Activated effector memory CD4-positive, alpha-beta T cell treated with anti-CD3 and anti-CD28 coated beads, Interleukin-2, amount 50 U/mL, for 16 hours (primary cell): Measurements from ENCODE around the gene CENPM.

Experiments used
- DNase-seq: peaks from one replicate; pipeline ENCODE4 v3.0.0-alpha.2; 2020

The CENPM gene

DNA sequence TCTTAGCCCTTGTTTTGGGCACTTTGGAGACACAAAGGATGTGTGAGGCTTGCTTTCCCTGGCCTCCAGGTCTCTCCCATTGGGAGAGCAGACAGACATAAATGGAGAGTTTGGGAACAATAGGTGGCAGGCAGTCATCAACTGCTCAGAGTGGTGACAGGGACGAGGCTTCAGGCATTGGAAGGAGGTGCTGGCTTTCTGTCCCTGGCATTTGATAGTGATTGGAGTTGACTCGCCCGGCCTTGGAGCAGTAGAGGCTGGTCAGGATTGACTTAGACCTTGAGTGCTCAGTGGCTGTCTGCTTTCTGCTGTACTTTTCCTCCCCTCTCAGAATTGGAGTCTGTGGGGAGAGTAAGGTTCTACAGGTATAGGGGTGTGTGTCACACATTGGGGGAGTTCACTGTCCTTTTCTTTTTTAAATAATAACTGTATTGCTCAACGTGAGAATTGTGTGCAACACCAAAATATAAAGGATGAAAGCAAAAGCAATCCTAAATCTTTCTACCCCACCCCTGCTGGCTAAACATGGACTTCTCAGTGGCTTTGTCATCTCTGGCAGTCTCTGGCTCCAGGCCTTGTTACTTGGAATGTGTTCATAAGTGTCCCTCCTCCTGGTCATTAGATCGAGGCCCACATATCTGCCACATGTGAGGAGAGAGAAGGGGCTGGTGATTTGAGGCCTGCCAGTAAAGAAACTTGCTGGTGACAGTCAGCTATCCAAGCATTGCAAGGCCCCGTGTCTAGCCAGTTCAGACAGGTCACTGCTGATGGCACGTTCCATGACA lies 53.2 kb downstream of the CENPM start:
- DNase-seq, result no peak

DNA sequence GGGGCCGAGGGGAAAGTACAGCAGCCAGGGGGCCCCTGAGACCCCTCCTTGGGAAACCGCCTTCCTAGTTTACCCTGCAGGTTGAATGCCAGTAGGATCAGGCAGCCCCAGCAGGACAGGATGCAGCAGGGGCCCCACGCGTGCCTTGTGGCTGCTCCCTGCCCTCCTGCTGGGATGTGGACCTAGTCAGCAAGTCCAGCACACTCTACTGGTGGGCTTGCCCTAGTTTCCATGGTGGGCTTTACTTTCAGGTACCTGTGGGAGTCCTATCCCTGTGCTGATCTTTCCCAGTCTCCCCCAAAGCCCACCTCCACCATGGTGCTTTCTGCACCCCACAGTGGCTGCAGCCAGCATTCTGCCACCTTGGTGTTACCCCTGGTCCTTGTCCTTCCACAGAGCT lies 54.2 kb downstream of the CENPM start:
- no peak for DNase-seq

DNA sequence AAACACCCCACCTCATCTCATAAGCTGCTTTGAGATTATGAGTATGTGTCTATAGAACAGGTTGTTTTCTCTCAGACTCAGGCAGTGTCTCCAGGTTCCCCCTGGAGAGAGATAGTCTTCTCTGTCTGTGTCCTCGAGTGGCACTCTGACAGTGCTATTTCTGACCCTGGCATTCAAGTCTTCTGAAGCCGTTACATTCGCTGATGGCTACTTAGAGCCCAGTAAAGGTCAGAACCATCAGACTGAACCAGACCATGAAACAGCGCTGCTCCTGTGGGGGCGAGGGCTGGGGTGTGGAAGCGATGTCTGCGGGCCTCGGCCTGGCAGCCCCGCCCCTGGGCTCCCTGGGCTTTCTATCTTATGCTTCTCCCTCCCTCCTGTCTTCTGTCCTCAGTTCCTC lies 55.5 kb downstream of the CENPM start:
- no peak for DNase-seq
